OCI-LY7 (cell line): ENCODE data around the gene VCL.

Experiments
- EZH2phosphoT487 ChIP-seq: fragments of 200-600 bp; sonication (generic); IDR thresholded peaks from 2 replicates; pipeline ENCODE4 v1.6.1; 2018; ENCODE audit warnings: low read depth, borderline replicate concordance, mild to moderate bottlenecking, mixed run types, antibody characterized with exemption, low read length, moderate library complexity, mixed read lengths
- TF ChIP-seq, protein P1 (sequence below): fragments of 200-600 bp; sonication (generic); conservative IDR thresholded peaks from 2 replicates; pipeline ENCODE4 v1.5.1; 2014; ENCODE audit warnings: mild to moderate bottlenecking, antibody characterized with exemption, low read length, moderate library complexity, mixed read lengths

DNA sequence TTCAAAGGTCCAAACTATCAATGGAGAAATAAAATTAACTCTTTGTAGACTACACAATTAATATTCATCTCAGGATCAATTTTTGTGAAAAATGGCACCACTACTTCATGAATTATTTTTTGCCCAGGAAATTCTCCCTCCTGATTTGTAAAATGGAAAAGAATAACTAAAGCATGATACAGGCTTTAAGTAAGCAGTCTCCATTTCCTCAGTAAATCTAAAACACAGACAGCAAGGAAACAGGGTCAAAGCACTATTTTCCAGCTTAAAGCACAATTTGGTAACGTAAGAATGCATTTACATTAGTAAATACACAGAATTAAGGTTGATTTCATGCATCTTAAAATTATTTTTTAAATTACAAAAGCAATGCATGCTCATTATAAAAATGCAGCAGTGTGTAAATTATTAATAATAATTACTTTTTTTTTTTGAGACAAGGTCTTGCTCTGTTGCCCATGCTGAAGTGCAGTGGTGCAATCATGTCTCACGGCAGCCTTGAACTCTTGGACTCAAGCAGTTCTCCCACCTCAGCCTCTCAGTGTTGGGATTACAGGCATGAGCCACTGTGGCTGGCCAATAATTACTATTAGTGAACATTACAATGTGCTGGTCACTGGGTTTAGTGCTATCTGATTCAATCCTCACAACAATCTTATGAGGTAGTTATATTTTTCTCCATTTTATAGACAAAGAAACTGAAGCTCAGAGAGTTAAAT, 26.1 kb upstream of the VCL start:
- TF ChIP-seq, protein P1, sequence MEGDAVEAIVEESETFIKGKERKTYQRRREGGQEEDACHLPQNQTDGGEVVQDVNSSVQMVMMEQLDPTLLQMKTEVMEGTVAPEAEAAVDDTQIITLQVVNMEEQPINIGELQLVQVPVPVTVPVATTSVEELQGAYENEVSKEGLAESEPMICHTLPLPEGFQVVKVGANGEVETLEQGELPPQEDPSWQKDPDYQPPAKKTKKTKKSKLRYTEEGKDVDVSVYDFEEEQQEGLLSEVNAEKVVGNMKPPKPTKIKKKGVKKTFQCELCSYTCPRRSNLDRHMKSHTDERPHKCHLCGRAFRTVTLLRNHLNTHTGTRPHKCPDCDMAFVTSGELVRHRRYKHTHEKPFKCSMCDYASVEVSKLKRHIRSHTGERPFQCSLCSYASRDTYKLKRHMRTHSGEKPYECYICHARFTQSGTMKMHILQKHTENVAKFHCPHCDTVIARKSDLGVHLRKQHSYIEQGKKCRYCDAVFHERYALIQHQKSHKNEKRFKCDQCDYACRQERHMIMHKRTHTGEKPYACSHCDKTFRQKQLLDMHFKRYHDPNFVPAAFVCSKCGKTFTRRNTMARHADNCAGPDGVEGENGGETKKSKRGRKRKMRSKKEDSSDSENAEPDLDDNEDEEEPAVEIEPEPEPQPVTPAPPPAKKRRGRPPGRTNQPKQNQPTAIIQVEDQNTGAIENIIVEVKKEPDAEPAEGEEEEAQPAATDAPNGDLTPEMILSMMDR = no peak
- no peak for TF ChIP-seq EZH2phosphoT487
